HTR-8/SVneo (cell line): ENCODE measurements around the gene RNF13.

Experiments
- DNase-seq: peaks from one replicate; pipeline ENCODE4 v3.0.0; 2011; ENCODE audit warnings: low spot score, mixed read lengths; ENCODE audit not compliant: insufficient read length
- FAIRE-seq: peaks from 2 replicates; lab custom pipeline; 2011; peaks lifted over from hg19 to GRCh38; lab: Jason Lieb, UNC

Gene RNF13, protein sequence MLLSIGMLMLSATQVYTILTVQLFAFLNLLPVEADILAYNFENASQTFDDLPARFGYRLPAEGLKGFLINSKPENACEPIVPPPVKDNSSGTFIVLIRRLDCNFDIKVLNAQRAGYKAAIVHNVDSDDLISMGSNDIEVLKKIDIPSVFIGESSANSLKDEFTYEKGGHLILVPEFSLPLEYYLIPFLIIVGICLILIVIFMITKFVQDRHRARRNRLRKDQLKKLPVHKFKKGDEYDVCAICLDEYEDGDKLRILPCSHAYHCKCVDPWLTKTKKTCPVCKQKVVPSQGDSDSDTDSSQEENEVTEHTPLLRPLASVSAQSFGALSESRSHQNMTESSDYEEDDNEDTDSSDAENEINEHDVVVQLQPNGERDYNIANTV

DNA sequence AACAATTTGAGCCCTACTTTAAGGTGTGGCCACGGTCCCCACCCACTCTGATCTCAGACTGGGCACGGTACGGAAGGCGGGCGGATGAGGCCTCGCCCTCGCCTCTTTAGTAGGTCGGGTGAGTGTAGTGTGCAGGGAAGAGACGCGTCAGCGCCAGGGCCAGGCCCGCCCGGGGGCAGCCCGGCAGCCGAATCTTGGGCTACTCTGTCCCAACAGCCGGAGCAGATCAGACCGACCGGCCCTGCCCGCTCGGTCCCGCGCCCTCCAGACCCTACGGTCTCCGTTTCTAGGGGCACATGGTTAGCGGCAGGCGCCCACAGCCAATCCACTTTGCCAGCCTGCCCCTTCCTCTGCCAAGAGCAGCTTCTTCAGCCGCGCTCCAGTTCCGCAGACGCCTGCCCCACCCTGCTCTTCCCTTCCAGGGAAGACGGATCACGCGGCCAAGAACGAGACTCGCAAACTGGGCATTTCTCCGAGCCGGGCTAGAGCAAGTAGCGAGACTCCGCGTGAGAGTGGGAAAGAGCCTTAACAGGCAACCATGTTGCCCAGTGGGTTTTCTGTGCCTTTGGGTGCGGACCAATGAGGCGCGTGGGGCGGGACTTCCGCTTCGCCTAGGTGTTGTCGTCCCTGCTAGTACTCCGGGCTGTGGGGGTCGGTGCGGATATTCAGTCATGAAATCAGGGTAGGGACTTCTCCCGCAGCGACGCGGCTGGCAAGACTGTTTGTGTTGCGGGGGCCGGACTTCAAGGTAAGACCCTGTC lies at the start of gene RNF13:
Gene RNF13 (plus strand): TSS at position 610 of the 761 bp plus-strand sequence. CDS start 32,812 bp downstream, outside the sequence.
- DNase-seq (peak; percentile 95), FAIRE-seq (peak; percentile 20)

- FAIRE-seq (no peak), DNase-seq (no peak)
Measured at GRCh38 chr3:149763565-149764195, 49.3 kb upstream of the RNF13 start.

- DNase-seq (no peak), FAIRE-seq (no peak)
Measured at GRCh38 chr3:149764302-149764701, 48.7 kb upstream of the RNF13 start.

- DNase-seq (peak; percentile 30), FAIRE-seq (no peak)
Measured at GRCh38 chr3:149765762-149766334, 47.2 kb upstream of the RNF13 start.

GRCh38 chr3:149767720-149768119 lies 45.3 kb upstream of the RNF13 start:
- FAIRE-seq, result no peak
- DNase-seq, result no peak

DNA sequence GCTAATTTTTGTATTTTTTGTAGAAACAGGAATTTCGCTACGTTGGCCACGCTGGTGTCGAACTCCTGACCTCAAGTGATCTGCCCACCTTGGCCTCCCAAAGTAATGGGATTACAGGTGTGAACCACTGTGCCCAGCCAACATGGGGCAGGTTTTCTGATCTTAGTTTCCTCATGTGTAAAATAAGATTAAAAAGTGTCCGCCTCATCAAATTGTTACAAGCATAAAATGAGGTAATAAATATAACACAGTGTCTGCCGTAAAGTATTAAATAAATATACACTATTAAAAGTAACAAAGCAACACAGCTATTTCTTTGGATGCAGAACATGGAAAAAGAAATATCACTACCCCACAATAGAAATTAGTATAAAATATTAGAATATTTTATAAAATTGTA lies 44.3 kb upstream of the RNF13 start:
- DNase-seq (no peak), FAIRE-seq (no peak)

- FAIRE-seq (no peak), DNase-seq (no peak)
Measured at GRCh38 chr3:149770246-149770645, 42.8 kb upstream of the RNF13 start.

GRCh38 chr3:149771652-149772271 lies 41.3 kb upstream of the RNF13 start:
- DNase-seq (peak; percentile 55), FAIRE-seq (no peak)

GRCh38 chr3:149772861-149773260 lies 40.2 kb upstream of the RNF13 start:
- DNase-seq (no peak), FAIRE-seq (no peak)

DNA sequence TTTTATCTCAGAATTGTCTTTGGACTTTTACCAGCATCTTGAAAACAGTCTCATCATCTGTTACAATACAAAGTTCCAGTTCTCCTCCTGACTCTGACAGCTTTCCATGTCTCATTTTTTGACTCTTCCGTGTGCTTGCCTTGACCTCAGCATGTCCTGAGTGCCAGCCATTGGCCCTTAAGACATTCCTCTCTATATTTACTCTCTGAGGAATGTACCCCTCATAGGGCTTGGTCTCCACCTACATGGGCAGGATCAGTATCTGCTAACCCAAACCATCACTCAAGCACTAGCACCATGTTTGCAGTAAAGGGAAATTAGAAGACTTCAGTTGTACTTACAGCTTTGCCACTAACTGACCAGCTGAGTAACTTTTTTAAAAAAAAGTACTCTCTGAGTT lies 36.8 kb upstream of the RNF13 start:
- DNase-seq, result no peak
- FAIRE-seq, result no peak

DNA sequence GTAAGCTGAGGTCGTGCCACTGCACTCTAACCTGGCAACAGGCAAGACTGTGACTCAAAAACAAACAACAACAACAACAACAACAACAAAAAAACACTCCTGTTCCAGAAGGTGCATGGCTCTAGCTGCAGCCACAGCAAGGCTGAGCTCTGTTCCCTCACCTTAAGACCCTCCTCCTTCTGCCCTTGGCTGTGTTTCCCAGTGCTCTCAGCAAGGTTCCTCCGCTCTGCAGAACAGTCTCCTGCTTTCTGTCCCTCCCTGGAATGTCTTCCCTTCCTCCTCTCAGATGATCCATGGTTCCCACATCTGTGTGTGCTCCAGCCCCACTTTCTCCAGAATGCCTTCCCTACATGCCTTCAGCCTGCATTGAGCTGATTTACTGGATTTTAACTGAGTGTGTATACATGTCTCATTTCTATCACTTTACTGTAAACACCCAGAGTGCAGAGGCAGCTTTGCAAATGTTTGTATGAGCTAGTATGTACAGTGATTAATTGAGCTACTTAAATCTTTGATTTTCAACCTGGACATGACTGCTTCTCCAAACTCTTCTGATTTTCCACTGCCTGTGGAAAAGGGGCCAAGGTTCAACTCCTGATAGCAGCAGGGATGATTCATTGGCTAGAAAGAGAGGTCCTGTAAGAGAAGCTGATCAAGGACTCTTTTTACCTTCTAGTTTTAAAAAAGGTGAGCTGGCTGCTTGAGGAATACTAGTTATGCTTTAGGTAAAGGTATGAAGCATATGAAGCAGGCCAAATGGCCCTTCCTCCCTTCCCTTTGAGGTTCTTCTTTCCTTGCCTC lies 35.4 kb upstream of the RNF13 start:
- no peak for FAIRE-seq
- DNase-seq, result no peak

DNA sequence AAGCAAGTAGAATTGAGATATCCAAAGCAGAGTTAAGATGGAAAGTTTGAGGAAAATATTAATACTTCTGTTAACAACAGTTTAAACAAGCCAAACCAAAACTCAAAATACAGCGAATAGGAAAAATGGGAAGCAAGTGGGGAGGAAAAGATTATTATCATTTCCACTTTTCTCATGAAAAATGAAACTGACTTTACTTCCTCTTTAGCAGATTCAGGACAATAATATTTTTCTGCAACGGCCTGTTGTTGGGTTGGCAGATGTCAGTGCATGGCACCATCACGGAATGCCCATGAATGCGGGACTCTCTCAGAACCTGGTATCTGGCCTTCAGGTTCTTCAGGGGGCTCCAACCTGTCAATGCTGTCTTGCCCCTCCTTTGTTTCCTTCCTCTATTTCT lies 31.8 kb upstream of the RNF13 start:
- DNase-seq, result no peak
- FAIRE-seq, result no peak

GRCh38 chr3:149781741-149782140 lies 31.3 kb upstream of the RNF13 start:
- no peak for DNase-seq
- FAIRE-seq, result no peak

DNA sequence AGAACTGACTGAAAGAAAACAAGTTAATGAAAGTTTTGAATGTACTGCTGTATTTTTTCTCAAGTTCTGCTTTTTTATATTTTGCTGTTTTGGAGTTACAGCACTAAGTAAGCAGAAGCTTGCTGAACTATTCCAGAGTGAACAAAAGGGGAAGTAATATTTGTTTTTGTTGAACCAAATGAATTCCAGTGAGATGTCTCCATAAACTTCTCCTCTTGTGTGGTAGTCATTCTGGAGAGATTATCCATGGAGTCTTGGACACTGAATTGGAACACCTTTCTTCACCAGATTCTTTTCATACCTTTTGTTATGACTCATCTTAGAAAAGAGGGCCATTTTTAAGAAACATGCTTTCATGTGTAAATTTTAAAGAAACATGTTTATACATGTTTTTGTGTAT lies 29.4 kb upstream of the RNF13 start:
- no peak for FAIRE-seq
- peak; percentile 51 for DNase-seq

DNA sequence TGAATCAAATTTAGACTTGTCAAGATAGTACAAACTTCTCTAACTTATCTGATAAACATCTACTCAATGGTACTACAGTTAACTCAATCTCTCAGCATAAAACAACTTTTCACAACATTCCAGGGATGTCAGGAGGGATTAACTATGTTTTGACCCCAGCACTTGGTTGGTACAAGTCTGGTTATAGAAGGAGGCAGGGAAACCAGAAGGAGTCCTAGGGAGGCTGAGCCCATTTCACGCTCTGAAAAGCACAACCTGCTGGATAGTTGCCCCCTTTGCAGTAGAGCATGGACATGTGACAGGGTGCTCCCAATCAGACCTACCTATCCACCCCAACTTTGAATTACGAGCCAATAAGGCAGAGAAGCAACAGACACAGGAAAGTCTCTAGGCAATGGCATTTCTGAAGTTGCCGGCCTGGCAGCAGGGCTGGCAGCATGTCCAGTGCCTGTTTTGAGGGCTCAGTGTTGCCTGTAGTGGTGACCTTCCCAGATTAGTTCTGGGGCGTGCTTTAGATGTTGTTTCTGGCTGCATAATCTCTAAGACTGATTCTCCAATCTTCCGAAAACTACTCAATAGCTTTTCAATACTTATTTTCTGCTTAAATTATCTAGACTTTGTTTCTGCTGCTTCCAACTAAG lies 28.8 kb upstream of the RNF13 start:
- FAIRE-seq, result peak; percentile 78
- peak; percentile 47 for DNase-seq

- FAIRE-seq (no peak), DNase-seq (no peak)
Measured at GRCh38 chr3:149790268-149790667, 22.7 kb upstream of the RNF13 start.

DNA sequence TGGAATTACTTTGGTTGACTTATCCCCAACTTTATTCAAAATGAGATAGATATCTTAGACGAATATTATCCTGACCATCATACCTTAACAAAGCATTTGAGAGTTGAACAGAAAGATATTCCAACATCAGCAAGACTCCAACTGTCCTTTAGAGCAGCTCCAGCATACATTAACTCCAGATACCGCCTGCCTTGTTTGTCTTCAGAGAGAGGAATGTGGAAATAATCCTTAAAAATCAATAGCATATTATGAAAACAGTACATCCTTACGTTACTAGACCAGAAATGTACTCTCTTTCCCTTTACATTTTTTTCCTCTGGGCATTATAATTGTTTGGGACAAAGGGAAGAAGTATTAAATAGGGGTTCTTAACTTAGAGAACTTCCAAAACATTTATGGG lies 22.3 kb upstream of the RNF13 start:
- DNase-seq (no peak), FAIRE-seq (no peak)

GRCh38 chr3:149792452-149793270 lies 20.4 kb upstream of the RNF13 start, which contains the start of gene ANKUB1:
Gene ANKUB1 (minus strand): TSS chr3:149792554. CDS start chr3:149792366, 188 bp downstream.
- DNase-seq (no peak), FAIRE-seq (no peak)
